Measurements from ENCODE around the gene ELP2.
"Not testable (repeated sequence)": the region's sequence is repeated elsewhere in the genome, so short reads cannot be mapped to it uniquely, and the experiment has no call there.

Gene ELP2

GRCh38 chr18:36129300-36130038 is at the start of gene ELP2, which contains the start of gene SLC39A6:
Gene ELP2 (plus strand): TSS chr18:36129899. CDS start chr18:36129934, 35 bp downstream.
Gene SLC39A6 (minus strand): TSS chr18:36129340. CDS start chr18:36127007, 2,333 bp downstream.
- DNase-seq (ENCODE audit: low spot score) = peak; percentile 92

GRCh38 chr18:36081118-36081517 is 48.6 kb upstream of the ELP2 start:
- DNase-seq (ENCODE audit: low spot score) = not testable (repeated sequence)

- DNase-seq (ENCODE audit: low spot score) = no peak
These were observed 46.0 kb upstream of the ELP2 start for GRCh38 chr18:36083729-36084128.

GRCh38 chr18:36085195-36085594 is 44.5 kb upstream of the ELP2 start:
- no peak for DNase-seq (ENCODE audit: low spot score)

GRCh38 chr18:36086186-36086585 is 43.5 kb upstream of the ELP2 start:
- no peak for DNase-seq (ENCODE audit: low spot score)

GRCh38 chr18:36088256-36088655 is 41.4 kb upstream of the ELP2 start:
- no peak for DNase-seq (ENCODE audit: low spot score)

- no peak for DNase-seq (ENCODE audit: low spot score)
These were observed 40.7 kb upstream of the ELP2 start for GRCh38 chr18:36089001-36089400.

- DNase-seq (ENCODE audit: low spot score) = not testable (repeated sequence)
These were observed 37.6 kb upstream of the ELP2 start for GRCh38 chr18:36092116-36092515.

GRCh38 chr18:36094431-36094830 is 35.3 kb upstream of the ELP2 start:
- DNase-seq (ENCODE audit: low spot score) = no peak

- DNase-seq (ENCODE audit: low spot score) = peak; percentile 72
These were observed 33.7 kb upstream of the ELP2 start for GRCh38 chr18:36095936-36096519.

- DNase-seq (ENCODE audit: low spot score) = no peak
These were observed 32.7 kb upstream of the ELP2 start for GRCh38 chr18:36096955-36097354.

GRCh38 chr18:36099311-36099710 is 30.4 kb upstream of the ELP2 start:
- no peak for DNase-seq (ENCODE audit: low spot score)

- no peak for DNase-seq (ENCODE audit: low spot score)
These were observed 27.8 kb upstream of the ELP2 start for GRCh38 chr18:36101943-36102342.

GRCh38 chr18:36104749-36105148 is 24.9 kb upstream of the ELP2 start:
- no peak for DNase-seq (ENCODE audit: low spot score)

GRCh38 chr18:36107477-36107876 is 22.2 kb upstream of the ELP2 start:
- DNase-seq (ENCODE audit: low spot score) = no peak

GRCh38 chr18:36108196-36108595 is 21.5 kb upstream of the ELP2 start:
- no peak for DNase-seq (ENCODE audit: low spot score)

- DNase-seq (ENCODE audit: low spot score) = no peak
These were observed 21.1 kb upstream of the ELP2 start for GRCh38 chr18:36108601-36109000.

GRCh38 chr18:36109737-36110136 is 20.0 kb upstream of the ELP2 start:
- DNase-seq (ENCODE audit: low spot score) = no peak

- DNase-seq (ENCODE audit: low spot score) = no peak
These were observed 17.4 kb upstream of the ELP2 start for GRCh38 chr18:36112302-36112701.

- DNase-seq (ENCODE audit: low spot score) = no peak
These were observed 15.4 kb upstream of the ELP2 start for GRCh38 chr18:36114251-36114650.

GRCh38 chr18:36114738-36115137 is 15.0 kb upstream of the ELP2 start:
- no peak for DNase-seq (ENCODE audit: low spot score)

- not testable (repeated sequence) for DNase-seq (ENCODE audit: low spot score)
These were observed 12.9 kb upstream of the ELP2 start for GRCh38 chr18:36116771-36117170.

- DNase-seq (ENCODE audit: low spot score) = no peak
These were observed 9.4 kb upstream of the ELP2 start for GRCh38 chr18:36120297-36120696.

- DNase-seq (ENCODE audit: low spot score) = no peak
These were observed 4.9 kb upstream of the ELP2 start for GRCh38 chr18:36124841-36125240.

Data from kidney capillary endothelial cell (primary cell).